Neuronal stem cell (in vitro differentiated cells): Measurements from ENCODE around the gene TMEM238L.

Experiments used
- DNase-seq: peaks from one replicate; pipeline ENCODE4 v3.0.0-alpha.2; 2013; ENCODE audit warnings: low spot score
- H2AFZ ChIP-seq: one replicate; pipeline ENCODE4 v1.6.1; 2013; ENCODE audit warnings: mild to moderate bottlenecking, low read length, inconsistent platforms
- H2AK5ac ChIP-seq: 2 replicates; pipeline ENCODE4 v1.6.1; 2013; ENCODE audit warnings: low read depth, mild to moderate bottlenecking, inconsistent platforms, low read length, moderate library complexity, mixed read lengths
- H2BK120ac ChIP-seq: 2 replicates; pipeline ENCODE4 v1.6.1; 2013; ENCODE audit warnings: low read depth, mild to moderate bottlenecking, inconsistent platforms, low read length, moderate library complexity, mixed read lengths
- H2BK12ac ChIP-seq: one replicate; pipeline ENCODE4 v1.6.1; 2013; ENCODE audit warnings: low read length, inconsistent platforms
- H2BK15ac ChIP-seq: 2 replicates; pipeline ENCODE4 v1.6.1; 2013; ENCODE audit warnings: mild to moderate bottlenecking, low read length, inconsistent platforms, mixed read lengths
- H2BK5ac ChIP-seq: one replicate; pipeline ENCODE4 v1.6.1; 2013; ENCODE audit warnings: inconsistent platforms, mild to moderate bottlenecking, low read length, moderate library complexity
- H3K14ac ChIP-seq: one replicate; pipeline ENCODE4 v1.6.1; 2013; ENCODE audit warnings: low read length, inconsistent platforms
- H3K18ac ChIP-seq: 2 replicates; pipeline ENCODE4 v1.6.1; 2013; ENCODE audit warnings: low read length, inconsistent platforms
- H3K23ac ChIP-seq: 2 replicates; pipeline ENCODE4 v1.6.1; 2013; ENCODE audit warnings: low read depth, mild to moderate bottlenecking, mixed read lengths, low read length, inconsistent platforms; ENCODE audit not compliant: poor library complexity
- H3K27ac ChIP-seq: replicated peaks from 3 replicates; pipeline ENCODE4 v1.5.1; 2013; ENCODE audit warnings: low read length, inconsistent platforms
- H3K27me3 ChIP-seq, 3 experiments: 2 replicates each; pipeline ENCODE4 v1.6.1; 2013; ENCODE audit warnings: low read length in 3 of 3, mild to moderate bottlenecking in 2 of 3, inconsistent platforms in 1 of 3, low read depth in 1 of 3, mixed read lengths in 1 of 3, moderate library complexity in 1 of 3; ENCODE audit not compliant: control insufficient read depth in 3 of 3, insufficient read depth in 3 of 3
- H3K36me3 ChIP-seq, 2 donors: replicated peaks in 1 of 2; 2 replicates each; pipeline ENCODE4 v1.6.1; 2013; ENCODE audit warnings: low read length in 2 of 2; ENCODE audit not compliant: control insufficient read depth in 2 of 2, insufficient read depth in 2 of 2
- H3K4ac ChIP-seq: 2 replicates; pipeline ENCODE4 v1.6.1; 2013; ENCODE audit warnings: inconsistent platforms, mild to moderate bottlenecking, low read length, moderate library complexity
- H3K4me1 ChIP-seq, 2 donors: 1 replicate in 1 of 2; 2 replicates in 1 of 2; pipeline ENCODE4 v1.6.1; 2013; ENCODE audit warnings: low read length in 2 of 2, low read depth in 1 of 2; ENCODE audit not compliant: control insufficient read depth in 2 of 2, insufficient read depth in 1 of 2
- H3K4me2 ChIP-seq: one replicate; pipeline ENCODE4 v1.6.1; 2013; ENCODE audit warnings: mild to moderate bottlenecking, low read length, inconsistent platforms; ENCODE audit not compliant: insufficient read depth, poor library complexity, severe bottlenecking
- H3K4me3 ChIP-seq, 2 donors: 2 replicates each; pipeline ENCODE4 v1.5.1; 2013; ENCODE audit warnings: low read length in 2 of 2, mild to moderate bottlenecking in 2 of 2, inconsistent platforms in 1 of 2, moderate library complexity in 1 of 2
- H3K79me1 ChIP-seq: one replicate; pipeline ENCODE4 v1.6.1; 2013; ENCODE audit warnings: low read depth, mild to moderate bottlenecking, inconsistent platforms, low read length, moderate library complexity
- H3K9ac ChIP-seq: one replicate; pipeline ENCODE4 v1.6.1; 2013; ENCODE audit warnings: mild to moderate bottlenecking, low read depth, low read length, inconsistent platforms; ENCODE audit not compliant: poor library complexity
- H3K9me3 ChIP-seq, 2 donors: replicated peaks in 1 of 2; 2 replicates each; pipeline versions ENCODE3 to v1.6.1; 2013; ENCODE audit warnings: low read length in 2 of 2, mild to moderate bottlenecking in 2 of 2, inconsistent platforms in 1 of 2, low read depth in 1 of 2, mixed read lengths in 1 of 2, moderate library complexity in 1 of 2; ENCODE audit not compliant: control insufficient read depth in 2 of 2, insufficient read depth in 1 of 2
- H4K8ac ChIP-seq: one replicate; pipeline ENCODE4 v1.6.1; 2013; ENCODE audit warnings: low read depth, mild to moderate bottlenecking, inconsistent platforms, low read length, moderate library complexity
- H4K91ac ChIP-seq: one replicate; pipeline ENCODE4 v1.6.1; 2013; ENCODE audit warnings: low read length, low read depth, mild to moderate bottlenecking, inconsistent platforms; ENCODE audit not compliant: poor library complexity
- WGBS, 2 donors: extraction: QIAGEN DNeasy Blood & Tissue Kit; methylation state at CpG; one replicate each; pipeline ENCODE4 v1.1.7; 2013; ENCODE audit warnings: missing lambda C conversion rate in 2 of 2, mixed read lengths in 1 of 2; ENCODE audit not compliant: insufficient read length in 2 of 2, insufficient replicate concordance in 1 of 2; ENCODE audit errors: extremely low coverage in 2 of 2; 5-methylcytosine and 5-hydroxymethylcytosine counted together

TMEM238L gene

DNA sequence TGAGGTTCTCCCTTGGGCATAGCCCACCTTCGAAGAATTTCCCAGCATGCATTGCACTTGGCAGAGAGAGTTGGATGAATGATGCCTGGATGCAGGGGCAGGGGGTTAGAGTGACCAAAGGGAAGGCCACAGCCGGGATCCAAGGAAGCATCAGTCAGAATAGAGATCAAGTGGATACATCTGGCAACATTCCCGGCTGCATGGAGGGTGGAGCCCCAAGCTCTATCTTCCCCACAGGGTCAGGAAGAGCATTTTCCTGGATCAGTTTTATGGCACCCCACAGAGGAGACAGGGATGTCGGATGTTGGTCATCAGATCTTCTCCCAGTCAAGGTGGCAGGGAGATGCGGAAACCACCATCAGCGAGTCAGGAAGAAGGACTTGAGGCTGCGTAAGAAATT lies 21.0 kb upstream of the TMEM238L start:
- Histone ChIP-seq H3K36me3 (peaks cover 0 to 1% of the 10 kb centered on the region in 2 donors), H4K91ac (no peak overlapping the region), H3K27ac (no peak overlapping the region), H3K4ac (no peak overlapping the region), H3K23ac (no peak overlapping the region), H2BK15ac (no peak overlapping the region), H3K79me1 (no peaks in the 10 kb centered on the region), H3K18ac (no peak overlapping the region), H3K27me3 (no peaks in the 10 kb centered on the region), H3K4me3 (no peak overlapping the region), H2BK12ac (no peak overlapping the region), H3K4me1 (peaks cover 0 to 4% of the 10 kb centered on the region in 2 donors), H3K9ac (no peak overlapping the region), H3K14ac (no peak overlapping the region), H4K8ac (no peak overlapping the region), H2AK5ac (no peak overlapping the region), H2AFZ (no peak overlapping the region), H2BK120ac (no peak overlapping the region), H2BK5ac (no peak overlapping the region), H3K9me3 (no peaks in the 10 kb centered on the region), H3K4me2 (no peak overlapping the region)
- DNase-seq = no peak
- WGBS, 2 donors = no CpG with 5 or more reads among the region's 7 CpGs

DNA sequence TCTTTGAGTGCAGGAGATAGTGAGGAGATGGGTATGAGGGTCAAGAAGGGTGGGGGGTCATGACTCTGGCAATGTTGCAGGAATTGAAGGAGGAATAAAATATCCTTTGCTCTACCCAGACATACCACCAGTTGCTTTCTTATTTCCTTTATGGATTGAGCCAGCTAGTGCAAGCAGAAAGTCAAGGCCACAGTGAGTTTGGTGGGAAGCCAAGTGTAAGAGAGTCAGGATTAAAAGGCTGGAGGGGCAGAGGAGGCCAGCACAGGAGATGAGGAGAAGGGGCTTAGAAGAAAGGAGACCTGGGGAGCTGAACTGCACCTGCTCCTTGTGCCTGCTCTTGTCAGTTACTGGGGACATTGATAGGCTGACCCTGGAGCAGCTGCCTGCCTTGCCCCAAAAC lies 17.9 kb upstream of the TMEM238L start:
- Histone ChIP-seq H3K4me3 (no peak overlapping the region), H3K14ac (no peak overlapping the region), H2BK12ac (no peak overlapping the region), H3K4me2 (no peak overlapping the region), H4K8ac (no peak overlapping the region), H3K23ac (no peak overlapping the region), H3K18ac (no peak overlapping the region), H3K4me1 (peaks cover 0 to 4% of the 10 kb centered on the region in 2 donors), H2AK5ac (no peak overlapping the region), H3K36me3 (peaks cover 0 to 1% of the 10 kb centered on the region in 2 donors), H3K27ac (no peak overlapping the region), H3K79me1 (no peaks in the 10 kb centered on the region), H3K9ac (no peak overlapping the region), H3K4ac (no peak overlapping the region), H3K27me3 (no peaks in the 10 kb centered on the region), H4K91ac (no peak overlapping the region), H2BK120ac (no peak overlapping the region), H3K9me3 (no peaks in the 10 kb centered on the region), H2BK15ac (no peak overlapping the region), H2AFZ (no peak overlapping the region), H2BK5ac (no peak overlapping the region)
- DNase-seq = no peak

GRCh38 chr17:10821054-10821453 lies 17.2 kb upstream of the TMEM238L start:
- Histone ChIP-seq H2AFZ (no peak overlapping the region), H3K27me3 (no peaks in the 10 kb centered on the region), H3K18ac (no peak overlapping the region), H3K23ac (no peak overlapping the region), H3K14ac (no peak overlapping the region), H3K36me3 (peaks cover 0 to 1% of the 10 kb centered on the region in 2 donors), H3K4me3 (no peak overlapping the region), H3K27ac (no peak overlapping the region), H2BK12ac (no peak overlapping the region), H3K9me3 (no peaks in the 10 kb centered on the region), H2BK5ac (no peak overlapping the region), H2BK120ac (no peak overlapping the region), H3K9ac (no peak overlapping the region), H3K4ac (no peak overlapping the region), H3K4me1 (peaks cover 0 to 4% of the 10 kb centered on the region in 2 donors), H3K79me1 (no peaks in the 10 kb centered on the region), H2AK5ac (no peak overlapping the region), H4K91ac (no peak overlapping the region), H3K4me2 (no peak overlapping the region), H2BK15ac (no peak overlapping the region), H4K8ac (no peak overlapping the region)
- no CpG with 5 or more reads among the region's 4 CpGs for WGBS, 2 donors
- DNase-seq = no peak

GRCh38 chr17:10815319-10815718 lies 11.4 kb upstream of the TMEM238L start:
- Histone ChIP-seq H3K4ac (no peak overlapping the region), H3K9ac (no peak overlapping the region), H2BK5ac (no peak overlapping the region), H2AK5ac (peak overlapping the region; percentile 67), H2AFZ (no peak overlapping the region), H2BK15ac (no peak overlapping the region), H4K91ac (no peak overlapping the region), H3K4me2 (no peak overlapping the region), H2BK120ac (no peak overlapping the region), H3K79me1 (no peaks in the 10 kb centered on the region), H3K36me3 (no peaks in the 10 kb centered on the region), H3K27me3 (no peaks in the 10 kb centered on the region), H3K9me3 (no peaks in the 10 kb centered on the region), H2BK12ac (no peak overlapping the region), H3K4me1 (no peaks in the 10 kb centered on the region), H3K18ac (no peak overlapping the region), H4K8ac (no peak overlapping the region), H3K4me3 (peak overlapping the region in 1 of 2 donors; percentile 7), H3K23ac (no peak overlapping the region), H3K14ac (no peak overlapping the region), H3K27ac (no peak overlapping the region)
- DNase-seq = no peak
- no CpG with 5 or more reads among the region's 5 CpGs for WGBS, 2 donors
